NT2/D1 (cell line): ENCODE results near the gene CLASP1.

ENCODE experiments used
- SUZ12 ChIP-seq: IDR thresholded peaks from 2 replicates; pipeline ENCODE4 v1.6.1; 2011; ENCODE audit not compliant: insufficient read length, insufficient read depth; ENCODE audit errors: extremely low read depth
- YY1 ChIP-seq: IDR thresholded peaks from 2 replicates; pipeline ENCODE4 v1.6.1; 2011; ENCODE audit not compliant: insufficient read length, insufficient read depth

- TF ChIP-seq SUZ12 (no peak), YY1 (no peak)
These were observed 193.8 kb downstream of the CLASP1 start for GRCh38 chr2:121455446-121455845.
